Activated T-cell treated with anti-CD3 and anti-CD28 coated beads, Interleukin-2, amount 50 U/mL, for 48 hours (primary cell): ENCODE measurements around the gene TBC1D22A.

ENCODE experiments used
- DNase-seq, 2 experiments: peaks; one replicate each; pipeline ENCODE4 v3.0.0-alpha.2; 2020

The TBC1D22A gene

GRCh38 chr22:46861468-46862367, 99.3 kb downstream of the TBC1D22A start:
- DNase-seq: peak in 1 of 2 experiments; percentile 7

- DNase-seq: peak in 1 of 2 experiments; percentile 6
Observed at GRCh38 chr22:46862418-46863324, 100.2 kb downstream of the TBC1D22A start.

- no peak for DNase-seq
Observed at GRCh38 chr22:46863794-46864193, 101.3 kb downstream of the TBC1D22A start.

- DNase-seq: no peak
Observed at GRCh38 chr22:46864314-46865051, 102.0 kb downstream of the TBC1D22A start.

- no peak for DNase-seq
Observed at GRCh38 chr22:46865052-46865434, 102.6 kb downstream of the TBC1D22A start.

- DNase-seq: no peak
Observed at GRCh38 chr22:46865642-46866041, 103.2 kb downstream of the TBC1D22A start.

- no peak for DNase-seq
Observed at GRCh38 chr22:46866591-46866990, 104.1 kb downstream of the TBC1D22A start.

GRCh38 chr22:46867106-46867505, 104.7 kb downstream of the TBC1D22A start:
- DNase-seq: no peak

- no peak for DNase-seq
Observed at GRCh38 chr22:46869329-46869728, 106.9 kb downstream of the TBC1D22A start.

GRCh38 chr22:46869831-46870441, 107.5 kb downstream of the TBC1D22A start:
- no peak for DNase-seq

- DNase-seq: no peak
Observed at GRCh38 chr22:46871826-46872225, 109.4 kb downstream of the TBC1D22A start.

- DNase-seq: no peak
Observed at GRCh38 chr22:46875089-46875488, 112.6 kb downstream of the TBC1D22A start.

GRCh38 chr22:46876357-46876934, 114.0 kb downstream of the TBC1D22A start:
- no peak for DNase-seq

GRCh38 chr22:46878191-46878948, 115.9 kb downstream of the TBC1D22A start:
- no peak for DNase-seq

GRCh38 chr22:46879083-46879482, 116.6 kb downstream of the TBC1D22A start:
- no peak for DNase-seq

GRCh38 chr22:46881373-46882118, 119.1 kb downstream of the TBC1D22A start:
- DNase-seq: peak in 1 of 2 experiments; percentile 29

GRCh38 chr22:46883092-46883910, 120.9 kb downstream of the TBC1D22A start:
- DNase-seq: no peak

GRCh38 chr22:46884365-46884764, 121.9 kb downstream of the TBC1D22A start:
- DNase-seq: no peak

- DNase-seq: no peak
Observed at GRCh38 chr22:46887978-46888377, 125.5 kb downstream of the TBC1D22A start.

GRCh38 chr22:46890819-46891218, 128.4 kb downstream of the TBC1D22A start:
- DNase-seq: peak in 1 of 2 experiments; percentile 8
